ENCODE results near the gene PPEF2. TPM values are rescaled to one million over a fixed set of nuclear protein-coding genes. Genes with fewer than 3 reads are reported as not detected.

Gene PPEF2
- total RNA-seq, 1 experiment from 2014 or later, result not detected

DNA sequence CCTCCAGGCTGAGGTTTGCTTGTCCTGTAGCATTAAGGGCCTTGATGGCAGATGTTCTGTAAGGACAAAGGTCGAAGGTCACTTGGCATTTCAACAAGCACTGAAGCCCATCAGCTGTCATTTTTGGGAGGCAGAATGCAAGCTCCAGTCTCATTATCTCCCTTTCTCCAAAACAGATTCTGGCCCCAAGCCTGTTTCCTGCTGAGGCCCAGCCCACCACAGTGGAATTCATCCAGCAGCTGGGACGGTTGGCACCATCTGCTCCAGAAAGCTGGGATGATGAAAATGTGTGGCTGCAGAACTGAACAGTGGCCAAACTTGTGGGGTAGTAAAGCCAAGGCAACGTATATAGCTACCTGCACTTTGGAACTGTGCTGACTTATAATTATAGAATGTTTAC is 17.7 kb upstream of the PPEF2 start:
- Histone ChIP-seq H3K14ac (ENCODE audit: insufficient read depth, low read length) (no peak overlapping the region), H3K79me1 (ENCODE audit: insufficient read depth, low read depth, low read length, poor library complexity, severe bottlenecking) (no peaks in the 10 kb centered on the region), H3K27ac (ENCODE audit: insufficient read length, low read depth, low read length) (no peak overlapping the region), H2BK120ac (ENCODE audit: low read depth, low read length, poor library complexity, severe bottlenecking) (no peak overlapping the region), H3K79me2 (ENCODE audit: insufficient read depth, low read length) (no peaks in the 10 kb centered on the region), H3K4me1 (ENCODE audit: insufficient read depth, low read length) (peaks cover 8% of the 10 kb centered on the region), H2AK5ac (ENCODE audit: insufficient read length, low read length) (no peak overlapping the region), H3K27me3 (ENCODE audit: insufficient read depth, low read length) (no peaks in the 10 kb centered on the region), H2BK12ac (ENCODE audit: insufficient read length, low read depth, low read length) (no peak overlapping the region), H2BK15ac (ENCODE audit: low read depth, low read length) (no peak overlapping the region), H4K91ac (ENCODE audit: insufficient read length, low read depth, low read length) (no peak overlapping the region), H3T11ph (ENCODE audit: low read length) (no peak overlapping the region), H2AFZ (ENCODE audit: low read length) (no peak overlapping the region), H3K23me2 (ENCODE audit: insufficient read length, low read depth, low read length, poor library complexity, severe bottlenecking) (no peaks in the 10 kb centered on the region), H4K5ac (ENCODE audit: insufficient read length, low read depth, low read length) (no peak overlapping the region), H2BK20ac (ENCODE audit: low read depth, low read length, poor library complexity, severe bottlenecking) (no peak overlapping the region), H3K18ac (ENCODE audit: insufficient read length, low read depth, low read length) (no peak overlapping the region), H3K4ac (ENCODE audit: low read depth, low read length) (no peak overlapping the region), H3K56ac (ENCODE audit: insufficient read length, low read depth, low read length) (no peak overlapping the region), H4K8ac (replicated peaks; ENCODE audit: insufficient read length, low read depth, low read length) (no peak overlapping the region), H4K20me1 (ENCODE audit: control insufficient read depth, insufficient read depth, insufficient read length) (no peaks in the 10 kb centered on the region), H3K4me2 (ENCODE audit: insufficient read depth, insufficient read length, low read length) (no peak overlapping the region), H3K9ac (ENCODE audit: extremely low read depth, insufficient read length, low read length) (no peak overlapping the region), H2BK5ac (ENCODE audit: insufficient read length, low read length) (no peak overlapping the region), H3K23ac (ENCODE audit: insufficient read length, low read depth, low read length) (no peak overlapping the region), H3K9me3 (ENCODE audit: control insufficient read depth, low read depth, low read length) (no peaks in the 10 kb centered on the region)
- no peak for DNase-seq
- Mint-ChIP-seq H3K27me3 (ENCODE audit: low read depth) (no peaks in the 10 kb centered on the region), H3K9me3 (no peaks in the 10 kb centered on the region), H3K27ac (no peak overlapping the region; a peak in 1 of 7 replicates), H3K4me3 (no peak overlapping the region), H3K4me1 (peaks cover 27 to 29% of the 10 kb centered on the region in 2 experiments), H3K36me3 (ENCODE audit: insufficient read depth in 1 of 3, low read depth in 3 of 3) (peaks cover 0 to 13% (median 3%) of the 10 kb centered on the region in 3 experiments; a peak in 4 of 7 replicates)
- TF ChIP-seq, protein P1, sequence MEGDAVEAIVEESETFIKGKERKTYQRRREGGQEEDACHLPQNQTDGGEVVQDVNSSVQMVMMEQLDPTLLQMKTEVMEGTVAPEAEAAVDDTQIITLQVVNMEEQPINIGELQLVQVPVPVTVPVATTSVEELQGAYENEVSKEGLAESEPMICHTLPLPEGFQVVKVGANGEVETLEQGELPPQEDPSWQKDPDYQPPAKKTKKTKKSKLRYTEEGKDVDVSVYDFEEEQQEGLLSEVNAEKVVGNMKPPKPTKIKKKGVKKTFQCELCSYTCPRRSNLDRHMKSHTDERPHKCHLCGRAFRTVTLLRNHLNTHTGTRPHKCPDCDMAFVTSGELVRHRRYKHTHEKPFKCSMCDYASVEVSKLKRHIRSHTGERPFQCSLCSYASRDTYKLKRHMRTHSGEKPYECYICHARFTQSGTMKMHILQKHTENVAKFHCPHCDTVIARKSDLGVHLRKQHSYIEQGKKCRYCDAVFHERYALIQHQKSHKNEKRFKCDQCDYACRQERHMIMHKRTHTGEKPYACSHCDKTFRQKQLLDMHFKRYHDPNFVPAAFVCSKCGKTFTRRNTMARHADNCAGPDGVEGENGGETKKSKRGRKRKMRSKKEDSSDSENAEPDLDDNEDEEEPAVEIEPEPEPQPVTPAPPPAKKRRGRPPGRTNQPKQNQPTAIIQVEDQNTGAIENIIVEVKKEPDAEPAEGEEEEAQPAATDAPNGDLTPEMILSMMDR (conservative IDR thresholded peaks at IDR 0.05), result no peak
- no CpG with 5 or more reads among the region's 3 CpGs for WGBS (ENCODE audit: extremely low coverage, insufficient read length, low lambda C conversion rate)

Data from H9 (cell line).